HepG2 (cell line): ENCODE data around the gene SLC19A1. TPM values are rescaled to one million over a fixed set of nuclear protein-coding genes. Genes with fewer than 3 reads are reported as not detected.

Experiments used
- ATAC-seq: fragments of 200-7000 bp; cut with Tn5 transposase; 3 replicates; pipeline ENCODE4 v1.9.1; 2020; ENCODE audit warnings: mild to moderate bottlenecking, moderate library complexity
- BruUV-seq: library from RNA; stranded (reverse); fragments of 400-500 nt; replicated peaks from 2 replicates; lab custom pipeline; 2021; lab: Mats Ljungman, UMichigan
- CTCF ChIA-PET: fragments of 300-600 bp; formaldehyde crosslinking; extraction: SDS; loops from one replicate; lab custom pipeline; 2021; ENCODE audit warnings: low total read pairs, inconsistent platforms, low intra/inter-chr PET ratio; lab: Yijun Ruan, JAX
- POLR2A ChIA-PET: fragments of 350-600 bp; sonication (Branson Sonifier 250); formaldehyde crosslinking; loops from one replicate; lab custom pipeline; 2020; ENCODE audit warnings: antibody characterized with exemption, inconsistent platforms; lab: Yijun Ruan, JAX
- DNase-seq: peaks from one replicate; pipeline ENCODE4 v3.0.0-alpha.2; 2015; ENCODE audit warnings: low spot score
- FAIRE-seq: peaks from 3 replicates; lab custom pipeline; 2011; peaks lifted over from hg19 to GRCh38; lab: Jason Lieb, UNC
- H2AFZ ChIP-seq: one replicate; pipeline ENCODE4 v1.6.1; 2011; ENCODE audit warnings: low read length, inconsistent platforms
- H3K27ac ChIP-seq: fragments of 300-600 bp; 3 replicates; pipeline ENCODE4 v1.8.0; 2011; ENCODE audit warnings: mixed run types, mild to moderate bottlenecking, mixed read lengths, low read length, inconsistent platforms; ENCODE audit not compliant: insufficient read depth; ENCODE audit errors: extremely low read length
- H3K27me3 ChIP-seq, 2 experiments: fragments of 200-600 bp in 1 of 2; 2 replicates in 1 of 2; 3 replicates in 1 of 2; pipeline versions ENCODE4 v1.6.0 to v1.8.0; 2011; ENCODE audit warnings: low read length in 2 of 2, mild to moderate bottlenecking in 2 of 2, moderate library complexity in 2 of 2, inconsistent platforms in 1 of 2; ENCODE audit not compliant: insufficient read depth in 2 of 2, control insufficient read depth in 1 of 2
- H3K36me3 ChIP-seq, 2 experiments: fragments of 200-600 bp in 1 of 2; replicated peaks in 1 of 2; 2 replicates in 1 of 2; 3 replicates in 1 of 2; pipeline versions ENCODE4 v1.5.1 to v1.8.0; 2011; ENCODE audit warnings: low read length in 2 of 2, inconsistent platforms in 1 of 2; ENCODE audit not compliant: insufficient read depth in 2 of 2, control insufficient read depth in 1 of 2
- H3K4me1 ChIP-seq: 2 replicates; pipeline ENCODE4 v1.5.1; 2012; ENCODE audit warnings: low read length, inconsistent platforms; ENCODE audit not compliant: insufficient read depth
- H3K4me2 ChIP-seq: 2 replicates; pipeline ENCODE4 v1.6.0; 2011; ENCODE audit warnings: low read depth, low read length, inconsistent platforms
- H3K4me3 ChIP-seq, 3 experiments: fragments of 200-600 bp in 1 of 3; sonication (generic), shearing (Covaris generic) in 1 of 3; replicated peaks in 1 of 3; 2 replicates each; pipeline ENCODE4 v1.5.1; 2011 to 2016; ENCODE audit warnings: low read length in 3 of 3, inconsistent platforms in 2 of 3, low read depth in 2 of 3, mild to moderate bottlenecking in 2 of 3, control low read depth in 1 of 3, mixed read lengths in 1 of 3; ENCODE audit not compliant: insufficient read depth in 1 of 3
- H3K79me2 ChIP-seq: one replicate; pipeline ENCODE4 v1.6.1; 2011; ENCODE audit warnings: low read length, inconsistent platforms; ENCODE audit not compliant: insufficient read depth
- H3K9ac ChIP-seq: 2 replicates; pipeline ENCODE4 v1.6.0; 2011; ENCODE audit warnings: mild to moderate bottlenecking, low read depth, low read length, inconsistent platforms; ENCODE audit not compliant: insufficient read depth
- H3K9me3 ChIP-seq: 2 replicates; pipeline ENCODE4 v1.5.1; 2012; ENCODE audit warnings: mild to moderate bottlenecking, low read length
- H4K20me1 ChIP-seq: 2 replicates; pipeline ENCODE4 v1.6.0; 2011; ENCODE audit warnings: inconsistent platforms, mild to moderate bottlenecking, low read length, moderate library complexity; ENCODE audit not compliant: insufficient read depth
- AGO2 ChIP-seq: fragments of 200-400 bp; formaldehyde crosslinking; optimal IDR thresholded peaks from 2 replicates; pipeline ENCODE3; 2017; ENCODE audit warnings: mild to moderate bottlenecking, low read depth, low read length, moderate library complexity
- NKX3-1 ChIP-seq: sonication (generic); formaldehyde crosslinking; IDR thresholded peaks from 2 replicates; pipeline ENCODE4 v1.5.0; 2020; ENCODE audit warnings: missing genetic modification reagents
- RBFOX2 ChIP-seq: fragments of 200-400 bp; formaldehyde crosslinking; IDR thresholded peaks from 2 replicates; pipeline ENCODE4 v1.6.1; 2017; ENCODE audit warnings: low read depth, mild to moderate bottlenecking, low read length
- THRA ChIP-seq: sonication (generic); formaldehyde crosslinking; IDR thresholded peaks from 2 replicates; pipeline ENCODE4 v1.4.0; 2020; ENCODE audit warnings: missing genetic modification reagents, borderline replicate concordance
- ZNF672 ChIP-seq: sonication (generic); formaldehyde crosslinking; IDR thresholded peaks from 2 replicates; pipeline ENCODE4 v1.8.1; 2022; ENCODE audit warnings: missing genetic modification reagents
- WGBS: methylation state at CpG from one replicate; pipeline ENCODE4 v1.1.6; 2017; ENCODE audit warnings: low lambda C conversion rate; 5-methylcytosine and 5-hydroxymethylcytosine counted together
- in situ Hi-C: cut with HindIII; loops from 2 replicates; pipeline ENCODE4 v1.10.0; 2017; ENCODE audit warnings: low pct_unique_long_range_greater_than_20kb; ENCODE audit not compliant: extremely low pct_ligation_motif_present
- intact Hi-C: fragments of 100-400 bp; cut with micrococcal nuclease; formaldehyde crosslinking; loops from one replicate; pipeline ENCODE4 v1.10.0; 2022; ENCODE audit not compliant: unreplicated experiment
- polyA plus RNA-seq, 8 experiments: library from polyadenylated mRNA; depleted of rRNA in 3 of 8; stranded (reverse) in 7 of 8; unstranded in 1 of 8; fragments of >200 nt; fragmentation: Illumina TruSeq in 4 of 8; extraction: Trizol in 4 of 8; gene quantifications; 2 replicates each; pipeline versions ENCODE4 v1.2.1 to v1.2.3, GENCODE V29; 2011 to 2016; ENCODE audit warnings: low read depth in 4 of 8, missing spikeins in 1 of 8, mixed read lengths in 1 of 8; ENCODE audit not compliant: insufficient read depth in 1 of 8
- total RNA-seq, 5 experiments: library from RNA; depleted of rRNA; stranded (reverse); fragments of >200 nt; fragmentation: Illumina TruSeq; extraction: Trizol; gene quantifications; 2 replicates each; pipeline ENCODE4 v1.2.3, GENCODE V29; 2016; ENCODE audit warnings: low read depth in 1 of 5
- TF ChIP-seq, protein P1 (sequence below): sonication (generic); formaldehyde crosslinking; IDR thresholded peaks from 2 replicates; pipeline ENCODE4 v1.5.1; 2020; ENCODE audit warnings: mild to moderate bottlenecking, missing genetic modification reagents, moderate library complexity

The SLC19A1 gene
- total and polyA plus RNA-seq, 2 of the 13 experiments (the other 11 are each of a cell fraction or from before 2014, with no cell fraction given) = 21.8 to 23.0 TPM

DNA sequence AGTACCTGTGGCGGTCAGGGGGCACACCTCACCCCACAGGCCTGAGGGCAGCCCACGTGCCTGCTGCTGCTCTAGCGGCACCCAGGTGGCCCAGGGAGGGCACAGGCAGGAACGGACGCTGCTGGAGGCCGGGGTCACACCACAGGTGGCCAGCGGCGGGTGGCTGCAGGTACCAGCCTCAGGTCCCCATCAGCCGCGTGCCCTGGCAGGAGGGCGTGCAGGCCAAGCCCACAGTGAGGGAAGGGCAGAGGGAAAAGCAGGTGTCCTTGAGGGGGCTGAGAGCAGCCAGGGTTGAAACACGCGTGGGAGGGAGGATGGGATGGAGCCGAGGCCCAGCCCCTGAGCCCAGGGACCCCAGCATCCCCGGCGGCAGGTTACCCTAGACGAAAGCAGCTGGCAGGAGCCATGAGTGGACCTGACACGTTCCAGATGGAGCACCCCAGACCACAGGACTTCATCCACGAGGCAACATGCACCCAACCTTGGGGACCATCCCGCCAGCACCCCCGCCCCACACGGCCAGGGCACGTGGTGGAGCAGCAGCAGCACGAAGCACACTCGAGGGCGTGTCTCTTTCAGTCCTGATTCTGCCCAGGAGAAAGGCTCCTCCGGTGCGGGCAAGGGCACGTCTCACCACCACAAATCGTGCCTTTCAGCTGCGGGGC, 3.7 kb downstream of the SLC19A1 start:
- Histone ChIP-seq H3K4me2 (no peak overlapping the region), H3K27ac (no peak overlapping the region), H4K20me1 (no peaks in the 10 kb centered on the region), H3K9ac (no peak overlapping the region), H3K36me3 (peaks cover 5 to 27% of the 10 kb centered on the region in 2 experiments; a peak in 3 of 5 replicates)
- DNase-seq = no peak
- ATAC-seq = no peak
- TF ChIP-seq NKX3-1 (no peak), RBFOX2 (peak; percentile 36; the same call in 1 of the 2 replicates), THRA (no peak), AGO2 (peak; percentile 51), ZNF672 (CRISPR knock-in tag) (no peak)
- TF ChIP-seq, protein P1, sequence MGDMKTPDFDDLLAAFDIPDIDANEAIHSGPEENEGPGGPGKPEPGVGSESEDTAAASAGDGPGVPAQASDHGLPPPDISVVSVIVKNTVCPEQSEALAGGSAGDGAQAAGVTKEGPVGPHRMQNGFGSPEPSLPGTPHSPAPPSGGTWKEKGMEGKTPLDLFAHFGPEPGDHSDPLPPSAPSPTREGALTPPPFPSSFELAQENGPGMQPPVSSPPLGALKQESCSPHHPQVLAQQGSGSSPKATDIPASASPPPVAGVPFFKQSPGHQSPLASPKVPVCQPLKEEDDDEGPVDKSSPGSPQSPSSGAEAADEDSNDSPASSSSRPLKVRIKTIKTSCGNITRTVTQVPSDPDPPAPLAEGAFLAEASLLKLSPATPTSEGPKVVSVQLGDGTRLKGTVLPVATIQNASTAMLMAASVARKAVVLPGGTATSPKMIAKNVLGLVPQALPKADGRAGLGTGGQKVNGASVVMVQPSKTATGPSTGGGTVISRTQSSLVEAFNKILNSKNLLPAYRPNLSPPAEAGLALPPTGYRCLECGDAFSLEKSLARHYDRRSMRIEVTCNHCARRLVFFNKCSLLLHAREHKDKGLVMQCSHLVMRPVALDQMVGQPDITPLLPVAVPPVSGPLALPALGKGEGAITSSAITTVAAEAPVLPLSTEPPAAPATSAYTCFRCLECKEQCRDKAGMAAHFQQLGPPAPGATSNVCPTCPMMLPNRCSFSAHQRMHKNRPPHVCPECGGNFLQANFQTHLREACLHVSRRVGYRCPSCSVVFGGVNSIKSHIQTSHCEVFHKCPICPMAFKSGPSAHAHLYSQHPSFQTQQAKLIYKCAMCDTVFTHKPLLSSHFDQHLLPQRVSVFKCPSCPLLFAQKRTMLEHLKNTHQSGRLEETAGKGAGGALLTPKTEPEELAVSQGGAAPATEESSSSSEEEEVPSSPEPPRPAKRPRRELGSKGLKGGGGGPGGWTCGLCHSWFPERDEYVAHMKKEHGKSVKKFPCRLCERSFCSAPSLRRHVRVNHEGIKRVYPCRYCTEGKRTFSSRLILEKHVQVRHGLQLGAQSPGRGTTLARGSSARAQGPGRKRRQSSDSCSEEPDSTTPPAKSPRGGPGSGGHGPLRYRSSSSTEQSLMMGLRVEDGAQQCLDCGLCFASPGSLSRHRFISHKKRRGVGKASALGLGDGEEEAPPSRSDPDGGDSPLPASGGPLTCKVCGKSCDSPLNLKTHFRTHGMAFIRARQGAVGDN (CRISPR knock-in tag) = peak; percentile 30; the same call in 1 of the 2 replicates
- TF ChIP-seq, all 625 proteins: peak for 3
- H3K4me1 ChIP-seq = peaks cover 40% of the 10 kb centered on the region
- in situ Hi-C loops = no loop called here
- H3K27me3 ChIP-seq = peaks cover 0 to under 1% of the 10 kb centered on the region in 2 experiments; a peak in 2 of 5 replicates
- no TSS peak for BruUV-seq
- H3K9me3 ChIP-seq = no peaks in the 10 kb centered on the region
- H3K79me2 ChIP-seq = peaks cover 39% of the 10 kb centered on the region
- H2AFZ ChIP-seq = no peak overlapping the region
- 100% methylated on average over 7 of the region's 31 CpGs for WGBS
- FAIRE-seq = no peak
- no peak overlapping the region for H3K4me3 ChIP-seq
- intact Hi-C loops = no loop called here
- ChIA-PET CTCF (no interaction called here), POLR2A (interaction anchor here (1.0 kb wide), 1 partner anchor 18 kb away, joined by 3 read pairs; no protein-coding TSS in a partner anchor)
